Stomach smooth muscle (tissue), 2 donors: ENCODE results near the gene COL23A1.
"Not testable (repeated sequence)": the region's sequence is repeated elsewhere in the genome, so short reads cannot be mapped to it uniquely, and the experiment has no call there.

Experiments
- H3K27ac ChIP-seq: one replicate; pipeline ENCODE4 v1.7.0; 2013; ENCODE audit warnings: mild to moderate bottlenecking, low read length, inconsistent platforms
- H3K27me3 ChIP-seq, 2 donors: one replicate each; pipeline ENCODE4 v1.7.0; 2013; ENCODE audit warnings: low read length in 2 of 2; ENCODE audit not compliant: insufficient read depth in 2 of 2, control insufficient read depth in 1 of 2
- H3K36me3 ChIP-seq, 2 donors: one replicate each; pipeline ENCODE4 v1.7.0; 2013; ENCODE audit warnings: low read length in 2 of 2; ENCODE audit not compliant: control insufficient read depth in 2 of 2, insufficient read depth in 2 of 2
- H3K4me1 ChIP-seq: one replicate; pipeline ENCODE4 v1.7.0; 2013; ENCODE audit warnings: low read length; ENCODE audit not compliant: control insufficient read depth, insufficient read depth
- H3K4me3 ChIP-seq, 2 donors: one replicate each; pipeline ENCODE4 v1.7.0; 2013; ENCODE audit warnings: low read length in 2 of 2
- H3K9ac ChIP-seq, 2 donors: one replicate each; pipeline ENCODE4 v1.7.0; 2013; ENCODE audit warnings: low read length in 2 of 2, mild to moderate bottlenecking in 1 of 2
- H3K9me3 ChIP-seq, 2 donors: one replicate each; pipeline ENCODE4 v1.7.0; 2013; ENCODE audit warnings: low read length in 2 of 2; ENCODE audit not compliant: control insufficient read depth in 2 of 2
- donor health status: healthy.
- donor health status: Pancreatic carcinoma.

COL23A1 gene

GRCh38 chr5:178307267-178308045 is 282.7 kb downstream of the COL23A1 start:
- Histone ChIP-seq H3K27ac (no peak overlapping the region), H3K4me1 (no peaks in the 10 kb centered on the region), H3K36me3 (no peaks in the 10 kb centered on the region), H3K4me3 (no peak overlapping the region), H3K27me3 (no peaks in the 10 kb centered on the region), H3K9me3 (no peaks in the 10 kb centered on the region), H3K9ac (no peak overlapping the region)

DNA sequence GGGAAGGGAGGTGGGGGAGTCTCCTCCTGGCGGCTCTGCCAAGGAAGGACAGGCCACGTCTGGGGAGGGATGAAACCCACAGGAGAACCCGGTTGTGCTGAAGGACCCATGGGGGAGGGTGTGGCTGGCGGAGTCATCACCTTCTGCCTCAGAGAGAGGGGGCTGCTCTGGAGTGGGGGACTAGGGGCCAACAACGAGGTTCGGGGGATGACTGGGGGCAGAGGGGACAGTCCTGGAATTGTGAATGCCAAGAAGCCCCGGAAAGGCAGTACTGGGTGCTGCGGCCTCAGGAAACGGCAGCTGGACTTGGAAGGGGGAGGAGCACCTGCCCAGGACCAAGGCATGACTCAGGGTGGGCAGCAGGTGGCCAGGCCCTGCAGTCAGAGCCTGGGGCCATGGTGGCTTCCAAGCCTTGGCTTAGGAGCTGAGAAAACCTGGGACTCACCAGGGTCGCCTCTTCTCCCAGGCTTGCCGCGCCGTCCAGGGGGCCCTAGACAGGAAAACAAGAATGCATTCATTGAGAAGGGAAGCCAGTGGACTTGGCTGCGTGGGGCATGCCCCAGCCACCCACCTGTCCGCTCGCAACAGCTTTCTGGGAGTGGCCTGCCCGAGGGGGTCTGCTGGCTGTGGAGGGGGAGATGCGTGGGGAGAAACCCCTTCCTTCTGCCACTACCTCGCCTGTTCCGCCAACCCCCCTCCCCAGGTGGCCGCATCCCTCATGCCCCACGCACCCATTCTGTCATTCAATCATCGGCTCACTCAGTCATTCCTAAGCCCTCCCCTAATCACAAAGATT is 283.6 kb downstream of the COL23A1 start:
- Histone ChIP-seq H3K36me3 (no peaks in the 10 kb centered on the region), H3K27ac (no peak overlapping the region), H3K9me3 (no peaks in the 10 kb centered on the region), H3K4me3 (no peak overlapping the region), H3K9ac (no peak overlapping the region), H3K4me1 (no peaks in the 10 kb centered on the region), H3K27me3 (no peaks in the 10 kb centered on the region)

- Histone ChIP-seq H3K27ac (no peak overlapping the region), H3K36me3 (no peaks in the 10 kb centered on the region), H3K9ac (no peak overlapping the region), H3K4me3 (no peak overlapping the region), H3K9me3 (no peaks in the 10 kb centered on the region), H3K4me1 (no peaks in the 10 kb centered on the region), H3K27me3 (no peaks in the 10 kb centered on the region)
These were observed 284.4 kb downstream of the COL23A1 start for GRCh38 chr5:178305801-178306200.

GRCh38 chr5:178304761-178305645 is 285.2 kb downstream of the COL23A1 start:
- Histone ChIP-seq H3K9ac (no peak overlapping the region), H3K4me1 (no peaks in the 10 kb centered on the region), H3K9me3 (no peaks in the 10 kb centered on the region), H3K4me3 (no peak overlapping the region), H3K27me3 (no peaks in the 10 kb centered on the region), H3K36me3 (no peaks in the 10 kb centered on the region), H3K27ac (no peak overlapping the region)

- Histone ChIP-seq H3K4me3 (no peak overlapping the region), H3K27ac (no peak overlapping the region), H3K9me3 (no peaks in the 10 kb centered on the region), H3K36me3 (no peaks in the 10 kb centered on the region), H3K4me1 (no peaks in the 10 kb centered on the region), H3K9ac (no peak overlapping the region), H3K27me3 (no peaks in the 10 kb centered on the region)
These were observed 286.2 kb downstream of the COL23A1 start for GRCh38 chr5:178304016-178304415.

DNA sequence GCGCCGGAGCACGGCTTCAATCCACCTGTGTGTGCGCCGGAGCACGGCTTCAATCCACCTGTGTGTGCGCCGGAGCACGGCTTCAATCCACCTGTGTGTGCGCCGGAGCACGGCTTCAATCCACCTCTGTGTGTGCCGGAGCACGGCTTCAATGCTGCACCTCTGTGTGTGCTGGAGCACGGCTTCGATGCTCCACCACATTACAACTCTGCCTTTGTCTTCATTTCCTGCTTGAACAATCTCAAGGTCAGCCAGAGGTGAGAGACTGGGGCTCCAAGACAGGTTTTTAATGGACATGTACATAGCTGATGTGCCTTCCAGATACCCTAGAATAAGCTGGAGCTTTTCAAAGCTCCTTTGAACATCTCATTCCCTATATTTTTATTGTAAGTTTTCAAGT is 287.9 kb downstream of the COL23A1 start:
- H3K27me3 ChIP-seq = not testable (repeated sequence)

DNA sequence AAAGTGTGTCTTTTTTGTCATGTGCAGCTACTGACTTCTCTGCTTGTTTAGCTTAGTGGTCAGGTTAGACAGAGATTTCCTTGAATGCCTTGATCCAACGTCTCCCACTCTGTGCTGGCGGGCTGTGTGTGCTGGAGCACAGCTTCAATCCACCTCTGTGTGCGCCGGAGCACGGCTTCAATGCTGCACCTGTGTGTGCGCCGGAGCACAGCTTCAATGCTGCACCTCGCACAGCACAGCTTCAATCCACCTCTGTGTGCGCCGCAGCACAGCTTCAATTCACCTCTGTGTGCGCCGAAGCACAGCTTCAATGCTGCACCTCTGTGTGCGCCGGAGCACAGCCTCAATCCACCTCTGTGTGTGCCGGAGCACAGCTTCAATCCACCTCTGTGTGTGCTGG is 288.6 kb downstream of the COL23A1 start:
- H3K36me3 ChIP-seq = no peaks in the 10 kb centered on the region
- no peaks in the 10 kb centered on the region for H3K27me3 ChIP-seq
- H3K9me3 ChIP-seq = no peaks in the 10 kb centered on the region
- H3K9ac ChIP-seq = no peak overlapping the region
- no peak overlapping the region for H3K27ac ChIP-seq
- no peaks in the 10 kb centered on the region for H3K4me1 ChIP-seq
- no peak overlapping the region for H3K4me3 ChIP-seq

More for the DNA sequence above, 287.9 kb downstream of the COL23A1 start:
- not testable (repeated sequence) for H3K9me3 ChIP-seq, H3K9ac ChIP-seq, H3K4me1 ChIP-seq, H3K36me3 ChIP-seq, H3K27ac ChIP-seq, H3K4me3 ChIP-seq

DNA sequence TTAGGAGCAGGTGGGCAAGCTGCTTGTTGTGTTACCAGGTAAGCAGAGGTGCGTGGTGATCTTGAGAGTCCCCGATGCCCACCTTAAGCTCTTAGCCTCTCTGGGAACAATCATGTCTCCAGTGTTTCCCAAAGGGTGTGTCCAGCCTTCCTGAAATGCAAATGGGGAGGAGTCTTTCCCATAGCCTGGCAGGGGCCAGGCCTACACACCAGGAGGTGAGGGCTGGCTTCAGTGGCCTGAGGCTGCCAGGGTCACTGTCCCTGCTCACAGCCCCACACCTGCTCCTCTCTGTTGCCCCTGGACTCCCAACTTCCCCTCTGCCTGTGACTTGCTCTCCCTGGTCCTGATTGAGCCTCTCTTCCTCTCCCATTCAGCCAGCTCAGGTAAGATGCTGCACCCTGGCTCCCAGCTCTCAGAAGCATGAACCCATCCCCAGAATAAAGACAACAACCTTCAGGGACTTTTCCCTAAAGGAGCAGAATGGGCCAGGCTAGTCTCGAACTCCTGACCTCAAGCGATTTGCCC is 291.8 kb downstream of the COL23A1 start:
- H3K36me3 ChIP-seq = no peaks in the 10 kb centered on the region
- H3K4me3 ChIP-seq = no peak overlapping the region
- H3K27ac ChIP-seq = no peak overlapping the region
- no peak overlapping the region for H3K9ac ChIP-seq
- no peaks in the 10 kb centered on the region for H3K9me3 ChIP-seq
- no peaks in the 10 kb centered on the region for H3K4me1 ChIP-seq
- H3K27me3 ChIP-seq = no peaks in the 10 kb centered on the region

GRCh38 chr5:178297751-178298150 is 292.4 kb downstream of the COL23A1 start:
- H3K9me3 ChIP-seq = no peaks in the 10 kb centered on the region
- H3K27me3 ChIP-seq = no peaks in the 10 kb centered on the region
- no peak overlapping the region for H3K27ac ChIP-seq
- H3K4me1 ChIP-seq = no peaks in the 10 kb centered on the region
- H3K4me3 ChIP-seq = no peak overlapping the region
- no peak overlapping the region for H3K9ac ChIP-seq
- H3K36me3 ChIP-seq = no peaks in the 10 kb centered on the region

GRCh38 chr5:178296066-178296465 is 294.1 kb downstream of the COL23A1 start:
- Histone ChIP-seq H3K9ac (no peak overlapping the region), H3K27me3 (peaks cover 0 to 1% of the 10 kb centered on the region in 2 donors), H3K36me3 (no peaks in the 10 kb centered on the region), H3K4me3 (no peak overlapping the region), H3K4me1 (no peaks in the 10 kb centered on the region), H3K27ac (no peak overlapping the region), H3K9me3 (no peaks in the 10 kb centered on the region)
